ENCODE results near the gene MUS81.

MUS81 gene

GRCh38 chr11:65871811-65872548 lies 11.7 kb downstream of the MUS81 start:
- H3K27me3 ChIP-seq (ENCODE audit: insufficient read depth, insufficient read length), result no peaks in the 10 kb centered on the region
- H3K4me3 ChIP-seq (ENCODE audit: insufficient read length, low read depth), result peak overlapping the region; percentile 64
- peak overlapping the region; percentile 68 for H3K9ac ChIP-seq (ENCODE audit: insufficient read length, low read depth)
- H3K9me3 ChIP-seq (ENCODE audit: insufficient read depth, low read length), result no peaks in the 10 kb centered on the region
- H3K36me3 ChIP-seq (ENCODE audit: insufficient read depth, insufficient read length, low read length), result peaks cover 41% of the 10 kb centered on the region
- H3K4me1 ChIP-seq (ENCODE audit: insufficient read depth, insufficient read length), result peaks cover 21% of the 10 kb centered on the region
- no peak for DNase-seq (ENCODE audit: low read depth, low spot score)
- TF ChIP-seq YY1 (IDR thresholded peaks at IDR 0.05; ENCODE audit: insufficient read depth, insufficient read length) (no peak), ZNF274 (IDR thresholded peaks at IDR 0.05; ENCODE audit: low read depth, low read length) (no peak), SUZ12 (IDR thresholded peaks at IDR 0.05; ENCODE audit: extremely low read depth, insufficient read depth, insufficient read length) (no peak)

- Histone ChIP-seq H3K4me3 (ENCODE audit: insufficient read length, low read depth) (peak within 1 kb of the TSS; percentile 64), H3K9me3 (ENCODE audit: insufficient read depth, low read length) (no peaks in the 10 kb centered on the region), H3K36me3 (ENCODE audit: insufficient read depth, insufficient read length, low read length) (peaks cover 38% of the 10 kb centered on the region), H3K27me3 (ENCODE audit: insufficient read depth, insufficient read length) (no peaks in the 10 kb centered on the region), H3K9ac (ENCODE audit: insufficient read length, low read depth) (peak within 1 kb of the TSS; percentile 77), H3K4me1 (ENCODE audit: insufficient read depth, insufficient read length) (peaks cover 18% of the 10 kb centered on the region)
- no peak for DNase-seq (ENCODE audit: low read depth, low spot score)
- TF ChIP-seq YY1 (IDR thresholded peaks at IDR 0.05; ENCODE audit: insufficient read depth, insufficient read length), result no peak
- no peak for TF ChIP-seq ZNF274 (IDR thresholded peaks at IDR 0.05; ENCODE audit: low read depth, low read length)
Observed at GRCh38 chr11:65872586-65873317, 12.5 kb downstream of the MUS81 start, which contains the start of gene EFEMP2. TSS of gene EFEMP2 (minus strand) at chr11:65872800. CDS start at chr11:65872354, 446 bp downstream.

GRCh38 chr11:65873318-65874156 lies 13.3 kb downstream of the MUS81 start:
- peak overlapping the region; percentile 58 for H3K9ac ChIP-seq (ENCODE audit: insufficient read length, low read depth)
- H3K36me3 ChIP-seq (ENCODE audit: insufficient read depth, insufficient read length, low read length), result peaks cover 31% of the 10 kb centered on the region
- H3K9me3 ChIP-seq (ENCODE audit: insufficient read depth, low read length), result no peaks in the 10 kb centered on the region
- peaks cover 18% of the 10 kb centered on the region for H3K4me1 ChIP-seq (ENCODE audit: insufficient read depth, insufficient read length)
- no peak for TF ChIP-seq ZNF274 (IDR thresholded peaks at IDR 0.05; ENCODE audit: low read depth, low read length)
- TF ChIP-seq YY1 (IDR thresholded peaks at IDR 0.05; ENCODE audit: insufficient read depth, insufficient read length), result no peak
- TF ChIP-seq SUZ12 (IDR thresholded peaks at IDR 0.05; ENCODE audit: extremely low read depth, insufficient read depth, insufficient read length), result no peak
- H3K27me3 ChIP-seq (ENCODE audit: insufficient read depth, insufficient read length), result no peaks in the 10 kb centered on the region
- peak overlapping the region; percentile 64 for H3K4me3 ChIP-seq (ENCODE audit: insufficient read length, low read depth)
- DNase-seq (ENCODE audit: low read depth, low spot score), result peak; percentile 82

GRCh38 chr11:65879617-65880016 lies 19.4 kb downstream of the MUS81 start, which contains the start of gene CTSW:
TSS of gene CTSW (plus strand) at chr11:65879837. CDS start at chr11:65879855, 18 bp downstream.
- peaks cover 3% of the 10 kb centered on the region for H3K4me1 ChIP-seq (ENCODE audit: insufficient read depth, insufficient read length)
- no peak for DNase-seq (ENCODE audit: low read depth, low spot score)
- peaks cover 40% of the 10 kb centered on the region for H3K36me3 ChIP-seq (ENCODE audit: insufficient read depth, insufficient read length, low read length)
- H3K4me3 ChIP-seq (ENCODE audit: insufficient read length, low read depth), result no peak within 1 kb of the TSS
- no peak within 1 kb of the TSS for H3K9ac ChIP-seq (ENCODE audit: insufficient read length, low read depth)
- peaks cover 3% of the 10 kb centered on the region; the same call in 1 of the 2 replicates for H3K9me3 ChIP-seq (ENCODE audit: insufficient read depth, low read length)
- TF ChIP-seq YY1 (IDR thresholded peaks at IDR 0.05; ENCODE audit: insufficient read depth, insufficient read length) (no peak), SUZ12 (IDR thresholded peaks at IDR 0.05; ENCODE audit: extremely low read depth, insufficient read depth, insufficient read length) (no peak), ZNF274 (IDR thresholded peaks at IDR 0.05; ENCODE audit: low read depth, low read length) (no peak)
- no peaks in the 10 kb centered on the region for H3K27me3 ChIP-seq (ENCODE audit: insufficient read depth, insufficient read length)

- Histone ChIP-seq H3K27me3 (ENCODE audit: insufficient read depth, insufficient read length) (no peaks in the 10 kb centered on the region), H3K36me3 (ENCODE audit: insufficient read depth, insufficient read length, low read length) (peaks cover 44% of the 10 kb centered on the region), H3K4me3 (ENCODE audit: insufficient read length, low read depth) (no peak overlapping the region), H3K9me3 (ENCODE audit: insufficient read depth, low read length) (peaks cover 7% of the 10 kb centered on the region; the same call in 1 of the 2 replicates), H3K9ac (ENCODE audit: insufficient read length, low read depth) (no peak overlapping the region), H3K4me1 (ENCODE audit: insufficient read depth, insufficient read length) (peaks cover 7% of the 10 kb centered on the region)
- TF ChIP-seq ZNF274 (IDR thresholded peaks at IDR 0.05; ENCODE audit: low read depth, low read length) (no peak), SUZ12 (IDR thresholded peaks at IDR 0.05; ENCODE audit: extremely low read depth, insufficient read depth, insufficient read length) (no peak), YY1 (IDR thresholded peaks at IDR 0.05; ENCODE audit: insufficient read depth, insufficient read length) (no peak)
- no peak for DNase-seq (ENCODE audit: low read depth, low spot score)
Observed at GRCh38 chr11:65880027-65880426, 19.8 kb downstream of the MUS81 start.

GRCh38 chr11:65880844-65881421 lies 20.7 kb downstream of the MUS81 start:
- Histone ChIP-seq H3K4me1 (ENCODE audit: insufficient read depth, insufficient read length) (peaks cover 7% of the 10 kb centered on the region), H3K36me3 (ENCODE audit: insufficient read depth, insufficient read length, low read length) (peaks cover 52% of the 10 kb centered on the region), H3K27me3 (ENCODE audit: insufficient read depth, insufficient read length) (no peaks in the 10 kb centered on the region), H3K9ac (ENCODE audit: insufficient read length, low read depth) (peak overlapping the region; percentile 16), H3K4me3 (ENCODE audit: insufficient read length, low read depth) (no peak overlapping the region), H3K9me3 (ENCODE audit: insufficient read depth, low read length) (peaks cover 15% of the 10 kb centered on the region; the same call in 1 of the 2 replicates)
- TF ChIP-seq YY1 (IDR thresholded peaks at IDR 0.05; ENCODE audit: insufficient read depth, insufficient read length), result no peak
- no peak for TF ChIP-seq SUZ12 (IDR thresholded peaks at IDR 0.05; ENCODE audit: extremely low read depth, insufficient read depth, insufficient read length)
- TF ChIP-seq ZNF274 (IDR thresholded peaks at IDR 0.05; ENCODE audit: low read depth, low read length), result no peak
- DNase-seq (ENCODE audit: low read depth, low spot score), result no peak

Data from NT2/D1 (cell line).